AG10803 (cell line): ENCODE measurements around the gene RGSL1.

Experiments used
- DNase-seq: peaks from one replicate; pipeline ENCODE4 v3.0.0; 2010; ENCODE audit warnings: low read depth
- H3K4me3 ChIP-seq: 2 replicates; pipeline ENCODE4 v1.5.1; 2011; ENCODE audit warnings: mild to moderate bottlenecking, low read length, control low read depth
- CTCF ChIP-seq: conservative IDR thresholded peaks from 2 replicates; pipeline ENCODE4 v1.5.1; 2011; ENCODE audit warnings: mild to moderate bottlenecking, low read length, control low read depth, inconsistent platforms

RGSL1 gene

GRCh38 chr1:182476625-182477024 is 26.7 kb downstream of the RGSL1 start:
- no peak for DNase-seq
- no peak for TF ChIP-seq CTCF
- H3K4me3 ChIP-seq, result no peak overlapping the region

GRCh38 chr1:182478238-182478637 is 28.3 kb downstream of the RGSL1 start:
- DNase-seq, result no peak
- H3K4me3 ChIP-seq, result no peak overlapping the region
- TF ChIP-seq CTCF, result no peak

DNA sequence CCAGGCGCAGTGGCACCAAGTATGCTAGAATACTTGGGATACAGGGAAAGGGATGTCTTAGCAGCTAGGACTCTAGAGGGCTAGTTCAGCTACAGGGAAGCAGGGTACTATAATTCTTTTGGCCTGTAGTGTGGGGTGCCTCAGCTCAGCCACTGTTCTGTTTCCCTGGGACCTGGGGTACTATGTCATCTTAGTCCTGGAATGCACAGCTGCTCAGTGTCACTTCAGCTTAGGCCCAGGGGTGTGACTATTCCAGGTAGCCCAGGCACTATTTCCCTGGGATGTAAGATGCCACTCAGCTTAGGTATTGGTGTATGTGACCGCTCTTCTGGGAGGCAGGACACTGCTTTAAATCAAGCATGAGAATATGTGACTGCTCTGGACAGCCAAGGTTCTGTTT is 34.1 kb downstream of the RGSL1 start:
- no peak overlapping the region for H3K4me3 ChIP-seq
- TF ChIP-seq CTCF, result no peak
- DNase-seq, result no peak

DNA sequence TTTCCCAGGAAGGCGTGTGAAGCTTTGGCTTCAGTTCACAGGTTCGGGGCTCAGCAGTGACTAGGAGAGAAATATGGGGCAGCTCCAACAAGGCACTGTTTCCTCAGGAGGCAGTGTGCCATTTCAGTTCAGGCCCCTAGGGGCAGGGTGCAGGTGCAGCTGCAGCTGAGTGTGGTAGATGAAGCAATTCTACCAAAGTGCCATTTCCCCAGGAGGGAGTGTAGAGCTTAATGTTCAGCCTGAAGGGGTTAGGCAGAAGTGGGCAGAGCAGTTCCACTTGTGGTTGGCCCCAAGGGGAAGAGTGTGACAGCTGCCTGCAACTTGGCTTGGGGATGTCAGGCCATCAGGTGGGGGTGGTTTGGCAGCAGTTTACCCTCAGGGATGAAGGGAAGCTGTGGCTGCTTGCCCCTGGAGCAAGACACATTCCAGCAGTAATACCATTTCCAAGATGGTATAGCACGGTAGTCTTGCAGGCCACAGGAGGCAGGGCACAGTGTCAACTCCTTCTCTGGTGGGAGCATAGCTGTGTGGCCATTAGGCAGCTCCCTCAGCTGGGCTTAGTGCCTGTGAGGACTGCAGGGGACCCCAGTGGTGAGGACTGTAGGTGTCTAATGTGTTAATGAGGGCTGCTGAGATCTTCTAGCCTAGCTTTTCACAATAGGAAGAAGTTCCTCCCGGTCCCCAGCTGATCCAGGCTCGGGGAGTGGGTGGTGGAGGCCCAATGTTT is 34.7 kb downstream of the RGSL1 start:
- DNase-seq, result no peak
- H3K4me3 ChIP-seq, result no peak overlapping the region
- TF ChIP-seq CTCF, result peak; percentile 16; the same call in 1 of the 2 replicates

DNA sequence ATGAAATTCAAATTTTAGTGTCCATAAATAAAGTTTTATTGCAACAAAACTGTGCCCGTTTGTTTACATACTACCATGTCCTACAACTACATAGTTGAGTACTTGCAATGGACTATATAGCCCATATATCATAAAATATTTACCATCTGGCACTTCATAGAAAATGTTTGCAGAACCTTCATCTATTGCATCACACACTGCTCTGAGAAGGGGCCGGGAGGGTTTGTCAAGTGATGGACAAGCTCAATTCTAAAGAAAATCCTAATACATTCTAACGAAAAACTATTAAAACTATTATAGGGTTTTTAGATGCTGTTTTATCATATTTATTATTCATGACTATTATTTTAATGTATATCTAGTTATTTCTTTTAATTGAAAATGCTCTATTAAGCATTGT is 35.9 kb downstream of the RGSL1 start:
- H3K4me3 ChIP-seq, result no peak overlapping the region
- DNase-seq, result no peak
- no peak for TF ChIP-seq CTCF

- no peak overlapping the region for H3K4me3 ChIP-seq
- no peak for TF ChIP-seq CTCF
- no peak for DNase-seq
Measured at GRCh38 chr1:182488803-182489202, 38.9 kb downstream of the RGSL1 start.

DNA sequence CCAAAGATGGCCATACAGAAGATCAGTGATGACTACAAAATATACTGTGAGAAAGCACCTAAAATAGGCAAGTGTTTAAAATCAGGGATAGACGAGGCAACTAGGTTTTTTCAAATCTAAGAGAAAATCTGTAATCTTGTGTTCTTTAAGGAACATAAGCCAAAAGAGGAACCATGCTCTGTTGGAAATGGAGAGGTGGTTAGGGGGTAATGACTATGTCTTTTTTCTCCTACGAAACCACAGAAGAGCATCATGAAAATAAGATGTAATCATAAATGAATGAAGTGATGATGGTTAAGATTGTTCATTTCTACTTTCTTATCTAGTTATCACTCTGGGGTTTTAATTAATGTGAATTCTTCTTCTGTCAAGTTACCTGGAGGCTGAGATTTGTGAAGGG is 43.1 kb downstream of the RGSL1 start:
- no peak overlapping the region for H3K4me3 ChIP-seq
- DNase-seq, result no peak
- TF ChIP-seq CTCF, result no peak
